PC-9 (cell line): ENCODE data around the gene ZSCAN10. TPM values are rescaled to one million over a fixed set of nuclear protein-coding genes. Genes with fewer than 3 reads are reported as not detected.
A peak's percentile ranks its signal among the peaks of the same experiment; 100 is the strongest.

ENCODE experiments used
- BruUV-seq: library from RNA; stranded (reverse); fragments of 400-500 nt; replicated peaks from 2 replicates; lab custom pipeline; 2021; lab: Mats Ljungman, UMichigan
- CTCF ChIA-PET: fragments of 300-600 bp; sonication (Branson Sonifier 250); formaldehyde crosslinking; loops from one replicate; lab custom pipeline; 2022; ENCODE audit warnings: antibody characterized with exemption; lab: Charles Lee
- POLR2A ChIA-PET: fragments of 300-600 bp; sonication (Branson Sonifier 250); formaldehyde crosslinking; loops from one replicate; lab custom pipeline; 2022; ENCODE audit warnings: antibody characterized with exemption; ENCODE audit not compliant: unreplicated experiment; lab: Charles Lee
- DNase-seq, 2 experiments: peaks; one replicate each; pipeline versions ENCODE4 v3.0.0 to v3.0.0-alpha.2; 2015 to 2022; ENCODE audit warnings: mixed read lengths in 1 of 2
- H2AFZ ChIP-seq: fragments of 200-600 bp; sonication (generic); 2 replicates; pipeline ENCODE4 v1.8.1; 2017; ENCODE audit warnings: antibody characterized with exemption
- H3F3A ChIP-seq: fragments of 200-600 bp; sonication (generic); 2 replicates; pipeline ENCODE4 v1.8.1; 2017; ENCODE audit warnings: antibody characterized with exemption, mild to moderate bottlenecking, low read depth; ENCODE audit not compliant: insufficient read depth
- H3K27ac ChIP-seq: fragments of 200-600 bp; sonication (generic); 2 replicates; pipeline ENCODE4 v1.6.1; 2016; ENCODE audit warnings: mixed run types
- H3K27me3 ChIP-seq: fragments of 200-600 bp; sonication (generic); 2 replicates; pipeline ENCODE4 v1.6.1; 2016; ENCODE audit warnings: low read depth, mixed run types; ENCODE audit not compliant: insufficient read depth
- H3K36me3 ChIP-seq: fragments of 200-600 bp; sonication (generic); 2 replicates; pipeline ENCODE4 v1.6.1; 2016; ENCODE audit warnings: low read depth, mixed run types
- H3K4me1 ChIP-seq: fragments of 200-600 bp; sonication (generic); replicated peaks from 2 replicates; pipeline ENCODE4 v1.6.1; 2016; ENCODE audit warnings: mixed run types; ENCODE audit not compliant: insufficient read depth
- H3K4me2 ChIP-seq: fragments of 200-600 bp; sonication (generic); 2 replicates; pipeline ENCODE4 v1.6.1; 2017; ENCODE audit warnings: mixed run types
- H3K4me3 ChIP-seq: fragments of 200-600 bp; sonication (generic); 2 replicates; pipeline ENCODE4 v1.6.1; 2016; ENCODE audit warnings: mixed run types
- H3K79me2 ChIP-seq: fragments of 200-600 bp; sonication (generic); 2 replicates; pipeline ENCODE4 v1.6.1; 2017; ENCODE audit warnings: low read depth, mixed run types
- H3K9me2 ChIP-seq: fragments of 200-600 bp; sonication (generic); 2 replicates; pipeline ENCODE4 v1.8.1; 2017; ENCODE audit warnings: mild to moderate bottlenecking; ENCODE audit not compliant: insufficient read depth
- H3K9me3 ChIP-seq: fragments of 200-600 bp; sonication (generic); 2 replicates; pipeline ENCODE4 v1.8.1; 2016; ENCODE audit warnings: low read depth; ENCODE audit not compliant: insufficient read depth
- H4K20me1 ChIP-seq: fragments of 200-600 bp; sonication (generic); 2 replicates; pipeline ENCODE4 v1.8.1; 2017; ENCODE audit not compliant: insufficient read depth
- CTCF ChIP-seq: fragments of 200-600 bp; sonication (generic); conservative IDR thresholded peaks from 2 replicates; pipeline ENCODE4 v1.6.1; 2017; ENCODE audit warnings: mixed run types, antibody characterized with exemption, mild to moderate bottlenecking, moderate library complexity
- EZH2 ChIP-seq: fragments of 200-600 bp; sonication (generic); IDR thresholded peaks from 2 replicates; pipeline ENCODE4 v1.8.0; 2017; ENCODE audit warnings: antibody characterized with exemption, low read depth
- intact Hi-C: fragments of 100-400 bp; cut with micrococcal nuclease; formaldehyde crosslinking; loops from one replicate; pipeline ENCODE4 v1.10.0; 2022; ENCODE audit not compliant: unreplicated experiment
- total RNA-seq: library from RNA; stranded (reverse); gene quantifications from 2 replicates; pipeline ENCODE4 v1.2.3, GENCODE V29; 2021

Gene ZSCAN10
- total RNA-seq, 1 experiment from 2014 or later = not detected

GRCh38 chr16:3099395-3099731 is 269 bp upstream of the ZSCAN10 start:
- TF ChIP-seq CTCF (no peak), EZH2 (no peak)
- Histone ChIP-seq H3K79me2 (no peaks in the 10 kb centered on the region), H3K36me3 (no peaks in the 10 kb centered on the region), H4K20me1 (no peaks in the 10 kb centered on the region), H3K27ac (no peak overlapping the region), H3K9me2 (no peaks in the 10 kb centered on the region), H3K4me2 (peak overlapping the region; percentile 65; the same call in 1 of the 2 replicates), H3K9me3 (no peaks in the 10 kb centered on the region), H2AFZ (no peak overlapping the region), H3K27me3 (no peaks in the 10 kb centered on the region), H3K4me1 (peaks cover 5% of the 10 kb centered on the region; the same call in 1 of the 2 replicates), H3K4me3 (no peak overlapping the region), H3F3A (peaks cover 21% of the 10 kb centered on the region)
- no peak for DNase-seq
- CTCF ChIA-PET = interaction anchor here (0.5 to 1.2 kb wide), 5 partner anchors 31 to 154 kb away, joined by 3 to 38 read pairs (median 7); no protein-coding TSS in a partner anchor
- no TSS peak for BruUV-seq
- POLR2A ChIA-PET = interaction anchor here (0.7 kb wide), 1 partner anchor 77 kb away, joined by 6 read pairs; no protein-coding TSS in a partner anchor
- intact Hi-C loops = no loop called here

GRCh38 chr16:3097266-3097665 is 1.8 kb downstream of the ZSCAN10 start:
- ChIA-PET POLR2A (no interaction called here), CTCF (interaction anchor here (0.6 kb wide), 1 partner anchor 11 kb away, joined by 6 read pairs; no protein-coding TSS in a partner anchor)
- Histone ChIP-seq H3K4me3 (no peak overlapping the region), H4K20me1 (no peaks in the 10 kb centered on the region), H3K4me2 (no peak overlapping the region), H3K4me1 (peaks cover 5% of the 10 kb centered on the region; the same call in 1 of the 2 replicates), H3K9me3 (no peaks in the 10 kb centered on the region), H2AFZ (no peak overlapping the region), H3K9me2 (no peaks in the 10 kb centered on the region), H3K36me3 (no peaks in the 10 kb centered on the region), H3F3A (peaks cover 13% of the 10 kb centered on the region), H3K79me2 (no peaks in the 10 kb centered on the region), H3K27ac (no peak overlapping the region), H3K27me3 (no peaks in the 10 kb centered on the region)
- no TSS peak for BruUV-seq
- intact Hi-C loops = no loop called here
- TF ChIP-seq CTCF = no peak
- no peak for TF ChIP-seq EZH2
- DNase-seq = no peak

DNA sequence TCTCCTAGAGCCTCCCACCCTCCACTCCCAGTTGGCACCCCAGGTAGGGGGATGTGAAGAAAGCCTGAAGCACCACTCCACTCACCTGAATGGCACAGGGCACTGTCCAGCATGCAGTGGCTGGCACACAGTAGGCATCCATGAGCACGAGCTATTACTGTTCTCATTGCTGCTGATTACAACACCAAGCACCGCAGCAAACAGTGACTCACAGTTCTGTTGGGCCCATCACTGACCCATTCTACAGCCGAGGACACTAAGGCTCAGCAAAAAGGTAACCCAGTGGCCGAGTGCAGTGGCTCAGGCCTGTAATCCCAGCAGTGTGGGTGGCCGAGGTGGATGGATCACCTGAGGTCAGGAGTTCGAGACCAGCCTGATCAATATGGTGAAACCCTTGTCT is 2.7 kb downstream of the ZSCAN10 start:
- Histone ChIP-seq H3K9me3 (no peaks in the 10 kb centered on the region), H3K36me3 (no peaks in the 10 kb centered on the region), H3K27me3 (no peaks in the 10 kb centered on the region), H4K20me1 (no peaks in the 10 kb centered on the region), H3K9me2 (no peaks in the 10 kb centered on the region), H3K79me2 (no peaks in the 10 kb centered on the region), H3K4me1 (peaks cover 5% of the 10 kb centered on the region; the same call in 1 of the 2 replicates), H3K4me3 (no peak overlapping the region), H3K27ac (no peak overlapping the region), H3F3A (peaks cover 13% of the 10 kb centered on the region), H3K4me2 (no peak overlapping the region), H2AFZ (no peak overlapping the region)
- DNase-seq = no peak
- POLR2A ChIA-PET = interaction anchor here (0.6 kb wide), 1 partner anchor 12 kb away, joined by 4 read pairs; no protein-coding TSS in a partner anchor
- TF ChIP-seq CTCF (no peak), EZH2 (no peak)
- BruUV-seq = no TSS peak
- CTCF ChIA-PET = no interaction called here
- intact Hi-C loops = no loop called here
